NK-92 treated with Interleukin-12 subunit alpha and Interleukin-12 subunit beta, amount 100 ng/mL, for 24 hours (cell line): Measurements from ENCODE around the gene PUS7.
"Not testable (repeated sequence)": the region's sequence is repeated elsewhere in the genome, so short reads cannot be mapped to it uniquely, and the experiment has no call there.

ENCODE experiments used
- DNase-seq: peaks from one replicate; lab custom pipeline; 2025; lab: John Stamatoyannopoulos, UW

PUS7 gene

DNA sequence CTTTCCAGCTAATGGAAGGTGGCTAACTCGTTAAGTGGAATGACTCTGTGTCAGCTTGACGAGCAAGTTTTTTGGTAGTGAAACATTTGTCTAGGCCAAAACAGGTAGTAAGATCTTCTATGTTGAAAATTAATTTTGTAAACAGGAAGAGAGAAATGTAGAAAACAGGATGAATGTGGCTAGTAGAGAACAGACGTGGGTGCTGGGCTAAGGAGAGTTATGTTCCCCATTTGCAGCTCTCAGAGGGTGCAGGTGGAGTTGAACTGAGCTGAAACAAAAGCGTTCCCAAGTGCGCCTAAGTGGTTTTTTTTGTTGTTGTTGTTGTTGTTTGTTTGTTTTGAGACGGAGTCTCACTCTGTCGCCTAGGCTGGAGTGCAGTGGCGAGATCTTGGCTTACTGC lies 73.9 kb downstream of the PUS7 start:
- no peak for DNase-seq

DNA sequence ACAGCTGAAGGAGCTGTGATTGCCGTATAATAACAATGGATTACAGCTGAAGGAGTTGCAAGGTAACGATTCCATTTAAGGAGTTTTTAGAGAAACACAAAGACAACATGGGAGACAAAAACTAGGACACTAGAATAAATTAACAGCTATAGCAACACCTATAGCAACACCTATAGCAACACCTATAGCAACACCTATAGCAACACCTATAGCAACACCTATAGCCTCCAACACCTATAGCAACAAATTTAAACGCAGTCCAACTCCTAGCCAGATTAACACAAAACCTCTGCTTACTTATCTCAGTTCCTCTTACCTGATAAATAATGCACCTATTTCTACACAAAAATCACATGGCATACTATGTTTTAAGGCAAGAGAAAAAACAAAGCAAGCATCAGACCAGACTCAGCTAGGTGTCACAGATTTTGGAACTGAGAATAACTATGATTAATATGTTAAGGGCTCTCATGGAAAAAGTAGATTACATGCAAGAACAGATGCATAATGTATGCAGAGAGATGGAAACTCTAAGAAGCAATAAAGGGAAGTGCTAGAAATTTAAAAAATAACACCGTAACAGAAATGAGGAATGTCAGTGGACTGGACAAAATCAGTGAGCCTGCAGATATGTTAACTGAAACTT lies 77.6 kb downstream of the PUS7 start:
- no peak for DNase-seq

DNA sequence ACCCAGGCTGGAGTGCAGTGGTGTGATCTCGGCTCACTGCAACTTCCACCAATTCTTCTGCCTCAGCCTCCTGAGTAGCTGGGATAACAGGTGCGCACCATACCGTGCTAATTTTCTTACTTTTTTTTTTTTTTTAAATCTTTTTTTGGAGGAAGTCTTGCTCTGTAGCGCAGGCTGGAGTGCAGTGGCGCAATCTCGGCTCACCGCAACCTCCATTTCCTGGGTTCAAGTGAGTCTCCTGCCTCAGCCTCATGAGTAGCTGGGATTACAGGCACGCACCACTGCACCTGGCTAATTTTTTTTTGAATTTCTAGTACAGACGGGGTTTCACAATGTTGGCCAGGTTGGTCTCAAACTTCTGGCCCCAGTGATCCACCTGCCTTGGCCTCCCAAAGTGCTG lies 79.9 kb downstream of the PUS7 start:
- DNase-seq: not testable (repeated sequence)

DNA sequence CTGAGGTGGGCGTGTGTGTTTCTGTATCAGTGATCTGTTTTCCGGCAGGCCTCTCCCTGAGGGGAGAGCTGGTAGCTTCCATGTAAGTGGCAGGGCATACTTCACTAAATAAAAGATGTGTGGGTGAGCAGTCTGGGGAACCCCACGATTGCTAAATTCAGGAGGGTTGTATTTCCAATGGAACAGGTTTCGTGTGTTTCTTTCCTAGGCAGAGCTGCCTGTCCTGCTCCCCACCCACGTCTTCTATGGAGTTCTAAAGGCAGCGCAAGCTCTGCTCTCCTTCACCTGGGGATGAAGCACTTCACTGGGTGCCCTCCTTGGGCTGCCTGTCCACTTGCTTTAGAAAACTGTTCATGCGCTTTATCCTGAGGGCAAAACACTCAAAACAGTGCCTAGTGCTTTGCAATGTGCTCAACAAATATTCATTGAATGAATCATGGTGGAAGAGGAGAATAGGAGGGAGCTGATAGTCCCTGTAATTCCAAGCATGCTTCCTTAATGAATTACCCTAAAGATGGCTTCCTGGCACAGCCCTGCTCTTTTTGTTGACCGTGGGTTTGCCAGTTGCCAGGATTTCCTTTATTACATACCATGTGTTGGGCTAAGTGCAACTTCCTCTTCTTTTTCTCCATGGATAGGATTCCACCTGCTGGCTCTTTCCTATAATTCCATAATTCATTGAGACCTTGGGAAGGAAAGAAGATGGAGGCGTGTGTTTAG lies 82.7 kb downstream of the PUS7 start:
- no peak for DNase-seq

DNA sequence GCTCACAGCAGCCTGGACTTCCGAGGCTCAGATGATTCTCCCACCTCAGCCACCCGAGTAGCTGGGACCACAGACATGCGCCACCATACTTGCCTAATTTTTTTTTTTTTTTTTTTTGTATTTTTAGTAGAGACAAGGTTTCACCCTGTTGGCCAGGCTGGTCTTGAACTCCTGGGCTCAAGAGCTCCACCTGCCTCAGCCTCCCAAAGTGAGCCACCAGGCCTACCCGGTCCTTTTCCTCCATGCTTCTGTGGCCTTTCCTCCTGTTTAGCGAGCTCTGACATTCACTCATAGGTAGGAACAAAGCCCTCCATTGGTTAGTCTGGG lies 83.3 kb downstream of the PUS7 start:
- DNase-seq: no peak

GRCh38 chr7:105438254-105438653 lies 83.8 kb downstream of the PUS7 start:
- no peak for DNase-seq

- DNase-seq: not testable (repeated sequence)
Observed at GRCh38 chr7:105437356-105437755, 84.7 kb downstream of the PUS7 start.

- DNase-seq: peak; percentile 4
Observed at GRCh38 chr7:105429746-105430612, 92.1 kb downstream of the PUS7 start.

DNA sequence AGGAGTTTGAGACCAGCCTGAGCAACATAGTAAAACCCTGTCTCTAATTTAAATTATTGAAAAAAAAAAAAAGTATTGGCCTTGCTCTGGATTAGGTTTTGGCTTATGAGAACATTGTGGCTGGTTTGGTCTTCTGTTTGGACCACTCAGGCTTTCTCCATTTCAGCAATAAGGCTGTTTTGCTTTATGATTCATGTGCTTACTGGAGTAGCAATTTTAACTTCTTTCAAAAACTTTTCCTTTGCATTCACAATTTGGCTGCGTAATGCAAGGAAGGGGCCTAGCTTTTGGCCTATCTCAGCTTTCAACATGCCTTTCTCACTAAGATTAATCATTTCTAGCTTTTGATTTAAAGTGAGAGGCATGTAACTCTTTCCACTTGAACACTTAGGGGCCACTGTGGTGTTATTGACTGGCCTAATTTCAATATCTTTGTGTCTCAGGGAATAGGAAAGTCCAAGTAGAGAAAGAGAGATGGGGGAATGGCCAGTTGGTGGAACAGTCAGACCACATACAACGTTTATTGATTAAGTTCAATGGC lies 95.4 kb downstream of the PUS7 start:
- DNase-seq: no peak

- DNase-seq: no peak
Observed at GRCh38 chr7:105423987-105424386, 98.1 kb downstream of the PUS7 start.

DNA sequence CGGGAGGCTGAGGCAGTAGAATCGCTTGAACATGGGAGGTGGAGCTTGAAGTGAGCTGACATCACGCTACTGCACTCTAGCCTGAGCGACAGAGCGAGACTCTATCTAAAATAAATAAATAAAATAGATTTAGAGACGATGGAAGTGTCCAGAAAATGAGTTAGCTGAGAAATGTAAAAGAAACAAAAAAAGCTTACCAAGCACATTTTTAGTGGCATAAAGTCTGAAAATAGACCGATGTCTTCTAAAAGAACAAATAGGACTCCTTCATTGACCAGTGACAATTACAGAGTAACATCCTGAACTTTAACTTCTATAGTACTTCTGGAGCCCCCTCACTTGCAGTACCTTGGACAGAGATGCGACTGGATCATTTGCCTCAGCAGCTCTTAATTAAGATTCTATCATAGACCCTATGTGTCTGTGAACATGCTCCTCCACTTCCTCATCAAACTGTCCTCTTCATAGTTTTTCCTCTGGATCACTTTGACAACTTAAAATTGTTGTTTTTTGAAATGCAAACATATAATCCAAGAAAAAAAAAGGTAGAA lies 108.1 kb downstream of the PUS7 start:
- no peak for DNase-seq

DNA sequence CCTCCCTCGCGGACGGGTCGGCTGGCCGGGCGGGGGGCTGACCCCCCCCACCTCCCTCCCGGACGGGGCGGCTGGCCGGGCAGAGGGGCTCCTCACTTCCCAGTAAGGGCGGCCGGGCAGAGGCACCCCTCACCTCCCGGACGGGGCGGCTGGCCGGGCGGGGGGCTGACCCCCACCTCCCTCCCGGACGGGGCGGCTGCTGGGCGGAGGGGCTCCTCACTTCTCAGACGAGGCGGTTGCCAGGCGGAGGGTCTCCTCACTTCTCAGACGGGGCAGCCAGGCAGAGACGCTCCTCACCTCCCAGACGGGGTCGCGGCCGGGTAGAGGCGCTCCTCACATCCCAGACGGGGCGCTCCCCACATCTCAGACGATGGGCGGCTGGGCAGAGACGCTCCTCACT lies 111.3 kb downstream of the PUS7 start:
- not testable (repeated sequence) for DNase-seq

DNA sequence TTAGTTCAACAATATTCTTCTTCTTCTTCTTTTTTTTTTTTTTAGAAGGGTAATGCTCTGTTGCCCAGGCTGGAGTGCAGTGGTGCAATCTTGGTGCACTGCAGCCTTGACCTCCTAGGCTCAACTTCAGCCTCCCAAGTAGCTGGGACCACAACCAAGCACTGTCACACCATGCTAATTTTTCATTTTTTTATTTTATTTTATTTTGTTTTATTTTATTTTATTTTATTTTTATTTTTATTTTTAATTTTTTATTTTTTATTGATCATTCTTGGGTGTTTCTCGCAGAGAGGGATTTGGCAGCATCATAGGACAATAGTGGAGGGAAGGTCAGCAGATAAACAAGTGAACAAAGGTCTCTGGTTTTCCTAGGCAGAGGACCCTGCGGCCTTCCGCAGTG lies 112.3 kb downstream of the PUS7 start:
- not testable (repeated sequence) for DNase-seq

- no peak for DNase-seq
Observed at GRCh38 chr7:105408791-105409410, 113.2 kb downstream of the PUS7 start.
